ENCODE data around the gene LRCH4.

Gene LRCH4

DNA sequence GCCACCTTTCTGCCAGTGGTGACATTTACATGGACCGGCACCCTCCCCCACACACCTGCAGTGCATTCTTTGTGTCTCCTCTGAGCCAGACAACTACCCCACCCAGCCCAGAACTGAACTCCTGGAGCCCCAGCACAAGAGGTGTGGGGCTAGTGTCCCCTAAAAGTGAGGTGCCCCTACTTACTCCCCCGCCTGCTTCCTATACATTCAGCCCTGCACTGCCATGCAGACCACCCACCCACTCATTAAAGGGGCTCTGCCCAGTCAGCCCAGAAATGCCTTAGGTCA lies 14.2 kb downstream of the LRCH4 start:
- no peak overlapping the region for H3K4me3 ChIP-seq (ENCODE audit: low read depth, low read length)
- H3K27ac ChIP-seq: no peak overlapping the region
- H3K36me3 ChIP-seq (ENCODE audit: control insufficient read depth, insufficient read depth, low read length): no peaks in the 10 kb centered on the region
- no peak overlapping the region for H3K9ac ChIP-seq
- no peaks in the 10 kb centered on the region for H3K9me3 ChIP-seq (ENCODE audit: control insufficient read depth, low read length)
- TF ChIP-seq, protein P1, sequence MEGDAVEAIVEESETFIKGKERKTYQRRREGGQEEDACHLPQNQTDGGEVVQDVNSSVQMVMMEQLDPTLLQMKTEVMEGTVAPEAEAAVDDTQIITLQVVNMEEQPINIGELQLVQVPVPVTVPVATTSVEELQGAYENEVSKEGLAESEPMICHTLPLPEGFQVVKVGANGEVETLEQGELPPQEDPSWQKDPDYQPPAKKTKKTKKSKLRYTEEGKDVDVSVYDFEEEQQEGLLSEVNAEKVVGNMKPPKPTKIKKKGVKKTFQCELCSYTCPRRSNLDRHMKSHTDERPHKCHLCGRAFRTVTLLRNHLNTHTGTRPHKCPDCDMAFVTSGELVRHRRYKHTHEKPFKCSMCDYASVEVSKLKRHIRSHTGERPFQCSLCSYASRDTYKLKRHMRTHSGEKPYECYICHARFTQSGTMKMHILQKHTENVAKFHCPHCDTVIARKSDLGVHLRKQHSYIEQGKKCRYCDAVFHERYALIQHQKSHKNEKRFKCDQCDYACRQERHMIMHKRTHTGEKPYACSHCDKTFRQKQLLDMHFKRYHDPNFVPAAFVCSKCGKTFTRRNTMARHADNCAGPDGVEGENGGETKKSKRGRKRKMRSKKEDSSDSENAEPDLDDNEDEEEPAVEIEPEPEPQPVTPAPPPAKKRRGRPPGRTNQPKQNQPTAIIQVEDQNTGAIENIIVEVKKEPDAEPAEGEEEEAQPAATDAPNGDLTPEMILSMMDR (IDR thresholded peaks at IDR 0.05): no peak
- no peaks in the 10 kb centered on the region for H3K79me2 ChIP-seq
- H3K27me3 ChIP-seq (ENCODE audit: control insufficient read depth, insufficient read depth, low read length): no peaks in the 10 kb centered on the region
- H2AFZ ChIP-seq: no peak overlapping the region
- H3K4me2 ChIP-seq (ENCODE audit: low read length): no peak overlapping the region
- H3K4me1 ChIP-seq: peaks cover 2% of the 10 kb centered on the region

DNA sequence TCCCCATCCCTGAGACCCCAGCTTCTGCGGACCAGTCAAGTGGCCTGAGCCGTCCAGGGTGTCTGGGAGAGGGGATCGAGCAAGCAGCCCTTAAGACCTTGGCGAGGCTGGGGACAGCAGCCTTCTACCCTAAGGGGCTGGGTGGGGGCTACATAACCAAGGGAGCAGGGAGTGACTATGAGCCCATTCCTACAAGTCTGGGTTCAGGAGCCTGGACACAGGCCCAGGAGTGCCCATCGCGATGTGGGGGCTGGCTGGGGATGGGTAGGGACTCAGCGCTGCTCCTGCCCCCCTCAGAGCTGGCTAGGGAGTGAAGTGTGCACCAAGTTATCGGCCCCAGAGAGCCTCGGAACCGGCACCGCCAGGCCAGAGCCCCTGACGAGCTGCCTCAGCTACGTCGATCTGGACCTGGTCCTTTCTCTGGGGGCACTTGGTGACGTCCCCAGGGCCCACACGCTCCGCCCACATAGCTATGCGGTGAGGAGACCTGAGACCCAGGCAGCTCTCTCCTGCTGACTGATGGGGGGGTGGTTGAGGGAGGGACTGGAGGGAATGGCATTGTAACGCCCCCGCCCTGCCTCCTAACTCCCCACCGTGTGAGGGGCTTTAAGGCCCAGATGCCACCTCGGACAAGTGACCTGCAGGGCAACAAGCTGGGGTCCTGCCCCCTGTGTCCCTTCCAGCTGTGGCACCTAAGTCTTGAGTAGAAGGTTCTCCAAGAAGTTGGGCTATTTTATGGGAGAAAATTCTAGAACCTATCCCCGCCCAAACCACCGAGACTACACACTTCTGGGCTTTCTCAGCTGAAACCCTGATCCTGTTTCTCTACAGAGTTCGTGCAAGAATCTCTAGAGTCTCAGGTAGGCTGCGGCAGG lies 14.7 kb downstream of the LRCH4 start:
- Histone ChIP-seq H3K27ac (no peak overlapping the region), H3K4me2 (ENCODE audit: low read length) (no peak overlapping the region), H3K9ac (no peak overlapping the region), H2AFZ (no peak overlapping the region), H3K27me3 (ENCODE audit: control insufficient read depth, insufficient read depth, low read length) (no peaks in the 10 kb centered on the region), H3K4me3 (ENCODE audit: low read depth, low read length) (no peak overlapping the region), H3K79me2 (no peaks in the 10 kb centered on the region), H3K9me3 (ENCODE audit: control insufficient read depth, low read length) (no peaks in the 10 kb centered on the region), H3K36me3 (ENCODE audit: control insufficient read depth, insufficient read depth, low read length) (no peaks in the 10 kb centered on the region), H3K4me1 (peaks cover 2% of the 10 kb centered on the region)
- TF ChIP-seq, protein P1 (IDR thresholded peaks at IDR 0.05): no peak

DNA sequence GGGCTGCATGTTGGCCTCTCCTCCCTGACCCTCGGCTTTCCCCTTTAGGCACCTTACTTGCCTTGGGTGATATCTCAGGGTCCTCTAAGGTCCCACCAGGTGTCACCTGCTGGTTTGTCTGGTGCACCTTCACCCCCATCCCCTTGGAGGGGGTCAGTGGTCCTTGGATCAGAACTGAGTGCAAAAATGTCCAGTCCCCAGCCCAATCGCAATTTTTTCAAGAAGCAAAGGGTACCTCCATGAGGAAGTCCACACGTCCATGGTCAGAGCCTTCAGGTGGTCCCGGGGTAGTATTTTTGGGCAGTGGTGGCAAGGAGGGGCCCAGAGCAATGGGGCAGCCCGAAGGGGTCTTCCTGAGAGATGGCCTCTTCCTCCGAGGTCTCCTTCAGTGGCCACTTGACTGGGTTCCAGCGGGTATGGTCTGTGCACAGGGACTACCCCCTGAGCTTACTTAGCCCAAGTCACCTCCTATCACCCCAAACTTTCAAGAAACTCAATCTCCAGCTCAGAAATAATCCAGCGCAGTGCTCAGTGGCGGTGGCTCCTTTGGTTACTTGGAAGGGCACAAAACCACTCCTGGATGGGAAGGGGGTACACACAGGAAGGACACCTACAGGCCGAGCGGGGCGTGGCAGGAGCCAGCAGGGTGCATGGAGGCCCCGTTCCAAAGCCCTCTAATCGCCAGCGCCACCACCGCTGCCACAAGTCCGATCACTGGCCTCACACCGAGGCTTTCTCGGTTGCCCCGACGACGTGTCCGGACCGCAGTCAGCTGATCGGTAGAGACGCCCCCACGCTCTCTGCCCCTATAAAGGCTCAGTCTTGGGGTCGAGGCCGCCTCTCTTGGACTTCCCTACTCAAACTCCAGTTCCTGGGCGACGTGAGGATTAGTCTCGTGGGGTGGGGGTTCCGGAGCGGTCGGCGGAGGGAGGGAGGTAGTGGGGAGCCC lies 16.8 kb downstream of the LRCH4 start:
- Histone ChIP-seq H3K27ac (no peak overlapping the region), H3K9me3 (ENCODE audit: control insufficient read depth, low read length) (no peaks in the 10 kb centered on the region), H3K9ac (no peak overlapping the region), H3K4me3 (ENCODE audit: low read depth, low read length) (no peak overlapping the region), H3K4me1 (peaks cover 2% of the 10 kb centered on the region), H3K27me3 (ENCODE audit: control insufficient read depth, insufficient read depth, low read length) (no peaks in the 10 kb centered on the region), H3K79me2 (no peaks in the 10 kb centered on the region), H2AFZ (peak overlapping the region; percentile 80), H3K36me3 (ENCODE audit: control insufficient read depth, insufficient read depth, low read length) (no peaks in the 10 kb centered on the region), H3K4me2 (ENCODE audit: low read length) (peak overlapping the region; percentile 84)
- TF ChIP-seq, protein P1 (IDR thresholded peaks at IDR 0.05): peak; percentile 29

DNA sequence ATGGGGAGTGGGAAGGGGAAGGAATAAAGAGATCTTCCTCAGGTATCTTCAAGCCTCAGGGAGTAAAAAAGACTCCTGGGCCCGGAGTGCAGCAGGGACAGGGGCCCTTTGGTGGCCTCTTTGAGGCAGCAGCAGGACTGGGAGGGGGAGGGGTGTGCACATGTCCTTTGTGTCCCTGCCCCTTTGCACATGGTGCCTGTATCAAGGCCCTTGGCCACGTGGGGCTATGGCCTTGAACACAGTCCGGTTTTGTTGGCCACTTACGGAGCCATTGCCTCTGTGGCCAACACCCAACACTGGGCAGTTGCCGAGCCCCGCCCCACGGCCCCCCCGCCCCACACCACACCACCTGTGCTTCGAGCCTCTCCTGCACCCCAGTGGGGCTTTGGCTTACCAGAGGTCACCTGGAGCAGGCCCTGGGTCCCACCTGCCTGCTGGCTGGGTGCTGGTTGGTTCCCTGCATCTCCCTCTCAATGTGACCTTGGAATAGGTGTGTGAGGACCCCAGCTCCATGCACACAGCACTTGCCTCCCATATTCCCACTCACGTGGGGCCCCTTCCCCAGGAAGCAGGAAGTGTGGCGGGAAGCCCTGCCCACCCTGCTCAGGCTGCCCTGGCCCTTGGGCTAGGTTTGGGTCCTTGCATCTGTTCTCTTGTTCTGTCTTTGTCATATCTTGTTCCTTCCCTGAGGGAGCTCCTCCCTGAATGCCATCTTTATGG lies 17.6 kb downstream of the LRCH4 start:
- no peak overlapping the region for H3K4me2 ChIP-seq (ENCODE audit: low read length)
- H3K4me3 ChIP-seq (ENCODE audit: low read depth, low read length): no peak overlapping the region
- H2AFZ ChIP-seq: no peak overlapping the region
- H3K4me1 ChIP-seq: peaks cover 6% of the 10 kb centered on the region
- no peak overlapping the region for H3K9ac ChIP-seq
- TF ChIP-seq, protein P1 (IDR thresholded peaks at IDR 0.05): no peak
- H3K27me3 ChIP-seq (ENCODE audit: control insufficient read depth, insufficient read depth, low read length): no peaks in the 10 kb centered on the region
- H3K79me2 ChIP-seq: no peaks in the 10 kb centered on the region
- no peaks in the 10 kb centered on the region for H3K9me3 ChIP-seq (ENCODE audit: control insufficient read depth, low read length)
- H3K36me3 ChIP-seq (ENCODE audit: control insufficient read depth, insufficient read depth, low read length): no peaks in the 10 kb centered on the region
- H3K27ac ChIP-seq: no peak overlapping the region
